H1 (cell line): ENCODE measurements around the gene SNAPC2. TPM values are rescaled to one million over a fixed set of nuclear protein-coding genes. Genes with fewer than 3 reads are reported as not detected.

Source experiments
- CTCF ChIA-PET: fragments of 300-600 bp; sonication (Branson Sonifier 250); formaldehyde crosslinking; loops from one replicate; lab custom pipeline; 2021; ENCODE audit not compliant: partially characterized antibody; lab: Charles Lee
- POLR2A ChIA-PET: fragments of 300-600 bp; sonication (Branson Sonifier 250); formaldehyde crosslinking; loops from one replicate; lab custom pipeline; 2021; ENCODE audit warnings: inconsistent platforms; ENCODE audit not compliant: partially characterized antibody; lab: Charles Lee
- DNase-seq, 2 experiments: peaks; one replicate each; pipeline versions ENCODE4 v3.0.0 to v3.0.0-alpha.2; 2010 to 2022; ENCODE audit warnings: low spot score in 2 of 2, low read depth in 1 of 2, mixed read lengths in 1 of 2
- FAIRE-seq: peaks from 2 replicates; lab custom pipeline; 2011; peaks lifted over from hg19 to GRCh38; lab: Jason Lieb, UNC
- H2AFZ ChIP-seq: 2 replicates; pipeline ENCODE4 v1.8.1; 2012; ENCODE audit warnings: low read length, inconsistent platforms
- H2AK5ac ChIP-seq: 2 replicates; pipeline ENCODE4 v1.6.1; 2013; ENCODE audit warnings: low read depth, low read length
- H2BK120ac ChIP-seq: replicated peaks from 2 replicates; pipeline ENCODE3; 2013; ENCODE audit warnings: low read depth, low read length, inconsistent platforms
- H2BK12ac ChIP-seq: 2 replicates; pipeline ENCODE4 v1.6.1; 2013; ENCODE audit warnings: low read depth, low read length
- H2BK15ac ChIP-seq: 2 replicates; pipeline ENCODE4 v1.6.1; 2013; ENCODE audit warnings: low read length
- H2BK20ac ChIP-seq: 2 replicates; pipeline ENCODE4 v1.6.1; 2013; ENCODE audit warnings: low read length
- H2BK5ac ChIP-seq: 2 replicates; pipeline ENCODE4 v1.6.1; 2013; ENCODE audit warnings: low read depth, low read length
- H3K14ac ChIP-seq: 2 replicates; pipeline ENCODE4 v1.6.1; 2013; ENCODE audit warnings: inconsistent platforms; ENCODE audit not compliant: insufficient read length
- H3K18ac ChIP-seq: 2 replicates; pipeline ENCODE4 v1.6.1; 2013; ENCODE audit warnings: low read length; ENCODE audit errors: extremely low read depth
- H3K23ac ChIP-seq: 2 replicates; pipeline ENCODE4 v1.6.1; 2013; ENCODE audit warnings: inconsistent platforms; ENCODE audit not compliant: insufficient read length
- H3K23me2 ChIP-seq: 2 replicates; pipeline ENCODE4 v1.6.1; 2013; ENCODE audit warnings: low read depth, low read length
- H3K27ac ChIP-seq: 2 replicates; pipeline ENCODE4 v1.6.1; 2011; ENCODE audit warnings: low read depth, low read length, inconsistent platforms
- H3K27me3 ChIP-seq, 4 experiments: replicated peaks in 1 of 4; 1 replicate in 1 of 4; 2 replicates in 3 of 4; pipeline versions ENCODE4 v1.6.1 to v1.8.1; 2011 to 2013; ENCODE audit warnings: low read length in 3 of 4, mild to moderate bottlenecking in 3 of 4, inconsistent platforms in 2 of 4, mixed read lengths in 2 of 4, moderate library complexity in 1 of 4; ENCODE audit not compliant: control insufficient read depth in 3 of 4, insufficient read depth in 3 of 4; ENCODE audit errors: extremely low read depth in 1 of 4
- H3K36me3 ChIP-seq, 4 experiments: 2 replicates each; pipeline versions ENCODE4 v1.6.1 to v1.8.1; 2011 to 2013; ENCODE audit warnings: mild to moderate bottlenecking in 4 of 4, low read length in 3 of 4, moderate library complexity in 2 of 4, control low read depth in 1 of 4, inconsistent platforms in 1 of 4; ENCODE audit not compliant: insufficient read depth in 4 of 4, control insufficient read depth in 2 of 4
- H3K4ac ChIP-seq: replicated peaks from 2 replicates; pipeline ENCODE3; 2013; ENCODE audit warnings: low read length, low read depth, mixed read lengths, inconsistent platforms; ENCODE audit not compliant: insufficient read length
- H3K4me1 ChIP-seq, 4 experiments: replicated peaks in 1 of 4; 1 replicate in 1 of 4; 2 replicates in 3 of 4; pipeline versions ENCODE4 v1.6.1 to v1.8.1; 2011 to 2013; ENCODE audit warnings: low read length in 3 of 4, inconsistent platforms in 2 of 4, mixed read lengths in 1 of 4; ENCODE audit not compliant: insufficient read depth in 4 of 4, control insufficient read depth in 3 of 4
- H3K4me2 ChIP-seq, 2 experiments: 2 replicates each; pipeline versions ENCODE4 v1.6.1 to v1.8.1; 2011 to 2013; ENCODE audit warnings: low read depth in 2 of 2, low read length in 2 of 2, control low read depth in 1 of 2, inconsistent platforms in 1 of 2, mild to moderate bottlenecking in 1 of 2; ENCODE audit not compliant: insufficient read depth in 1 of 2
- H3K4me3 ChIP-seq, 4 experiments: fragments of 200-600, 300-600 bp in 1 of 4; sonication (generic), shearing (Covaris generic), sonication (Bioruptor Twin) in 1 of 4; 2 replicates each; pipeline versions ENCODE4 v1.5.1 to v1.8.1; 2011 to 2016; ENCODE audit warnings: low read length in 4 of 4, low read depth in 3 of 4, control low read depth in 2 of 4, inconsistent platforms in 2 of 4, mild to moderate bottlenecking in 2 of 4, mixed read lengths in 1 of 4, moderate library complexity in 1 of 4; ENCODE audit not compliant: insufficient read depth in 2 of 4; ENCODE audit errors: extremely low read depth in 1 of 4
- H3K56ac ChIP-seq: replicated peaks from 2 replicates; pipeline ENCODE3; 2013; ENCODE audit warnings: low read depth, mild to moderate bottlenecking, mixed read lengths, low read length, inconsistent platforms; ENCODE audit not compliant: insufficient read length
- H3K79me1 ChIP-seq: 2 replicates; pipeline ENCODE4 v1.6.1; 2013; ENCODE audit warnings: low read depth, low read length, control low read depth
- H3K79me2 ChIP-seq, 2 experiments: 2 replicates each; pipeline versions ENCODE4 v1.6.1 to v1.8.1; 2012 to 2013; ENCODE audit warnings: low read length in 2 of 2, mild to moderate bottlenecking in 2 of 2, inconsistent platforms in 1 of 2; ENCODE audit not compliant: insufficient read depth in 2 of 2, control insufficient read depth in 1 of 2
- H3K9ac ChIP-seq, 4 experiments: replicated peaks in 1 of 4; 1 replicate in 1 of 4; 2 replicates in 3 of 4; pipeline versions ENCODE4 v1.6.1 to v1.8.1; 2011 to 2013; ENCODE audit warnings: low read depth in 3 of 4, low read length in 3 of 4, control low read depth in 2 of 4, mild to moderate bottlenecking in 2 of 4, moderate library complexity in 2 of 4, inconsistent platforms in 1 of 4; ENCODE audit errors: extremely low read depth in 1 of 4
- H3K9me3 ChIP-seq, 2 experiments: 2 replicates each; pipeline versions ENCODE4 v1.6.1 to v1.8.1; 2012 to 2013; ENCODE audit warnings: mild to moderate bottlenecking in 2 of 2, moderate library complexity in 2 of 2, control low read depth in 1 of 2, inconsistent platforms in 1 of 2, low read depth in 1 of 2, low read length in 1 of 2, mixed read lengths in 1 of 2; ENCODE audit not compliant: insufficient read depth in 2 of 2
- H4K20me1 ChIP-seq, 2 experiments: replicated peaks in 1 of 2; 2 replicates each; pipeline versions ENCODE3 to v1.8.1; 2011 to 2013; ENCODE audit warnings: inconsistent platforms in 2 of 2, low read length in 2 of 2, mild to moderate bottlenecking in 1 of 2; ENCODE audit not compliant: insufficient read depth in 2 of 2, control insufficient read depth in 1 of 2
- H4K5ac ChIP-seq: 2 replicates; pipeline ENCODE4 v1.6.1; 2013; ENCODE audit warnings: low read length, low read depth, mixed read lengths, inconsistent platforms; ENCODE audit not compliant: insufficient read length
- H4K8ac ChIP-seq: 2 replicates; pipeline ENCODE4 v1.8.0; 2013; ENCODE audit warnings: mild to moderate bottlenecking, moderate library complexity, low read length, inconsistent platforms; ENCODE audit not compliant: insufficient read depth; ENCODE audit errors: extremely low read depth
- H4K91ac ChIP-seq: replicated peaks from 2 replicates; pipeline ENCODE3; 2013; ENCODE audit warnings: low read length, mixed read lengths, inconsistent platforms; ENCODE audit not compliant: insufficient read length
- ASH2L ChIP-seq: fragments of 200-600, 300-600 bp; sonication (generic); IDR thresholded peaks from one replicate; pipeline ENCODE4 v1.7.1; 2017; ENCODE audit warnings: low read length
- ATF3 ChIP-seq: IDR thresholded peaks from 2 replicates; pipeline ENCODE4 v1.6.1; 2011; ENCODE audit warnings: low read depth, mild to moderate bottlenecking, low read length; ENCODE audit not compliant: insufficient read depth
- EZH2 ChIP-seq: fragments of 200-600 bp; sonication (generic); IDR thresholded peaks from 2 replicates; pipeline ENCODE4 v1.7.1; 2012; ENCODE audit warnings: low read depth, mild to moderate bottlenecking, moderate library complexity, low read length, inconsistent platforms; ENCODE audit not compliant: severe bottlenecking
- RXRA ChIP-seq: IDR thresholded peaks from 2 replicates; pipeline ENCODE4 v1.6.1; 2011; ENCODE audit warnings: low read depth, mild to moderate bottlenecking, low read length, moderate library complexity; ENCODE audit not compliant: insufficient read depth
- WGBS, 2 experiments: shearing (Covaris generic) in 1 of 2; methylation state at CpG; one replicate each; pipeline versions ENCODE4 v1.1.6 to v1.1.7; 2013 to 2015; ENCODE audit warnings: low lambda C conversion rate in 2 of 2, mixed read lengths in 2 of 2, inconsistent platforms in 1 of 2, low coverage in 1 of 2, missing lambda C conversion rate in 1 of 2; ENCODE audit not compliant: insufficient replicate concordance in 2 of 2, insufficient coverage in 1 of 2, insufficient read length in 1 of 2; ENCODE audit errors: extremely low coverage in 1 of 2, missing lambda C conversion rate in 1 of 2; 5-methylcytosine and 5-hydroxymethylcytosine counted together
- polyA plus RNA-seq, 7 experiments: library from polyadenylated mRNA; depleted of rRNA in 3 of 7; stranded (reverse) in 5 of 7; unstranded in 2 of 7; fragments of >200 nt in 5 of 7; fragments of 200-250 nt in 2 of 7; gene quantifications; 1 replicate in 5 of 7; 2 replicates in 1 of 7; 4 replicates in 1 of 7; pipeline versions ENCODE4 v1.2.1 to v1.2.3, GENCODE V29; 2011 to 2013; ENCODE audit warnings: missing spikeins in 2 of 7, mixed read lengths in 2 of 7
- total RNA-seq: library from RNA; stranded (reverse); fragmentation: NEBNext Ultra II Directional; extraction: Animal tissue kit (Norgen Biotek cat#: 25700); gene quantifications from 2 replicates; pipeline ENCODE4 v1.2.1, GENCODE V29; 2021

Gene SNAPC2
- total and polyA plus RNA-seq, 2 of the 8 experiments (the other 6 are each of a cell fraction or from before 2014, with no cell fraction given): 18.2 to 20.3 TPM

GRCh38 chr19:7953576-7953975 is 33.4 kb downstream of the SNAPC2 start:
- H4K20me1 ChIP-seq: peaks cover 2% of the 10 kb centered on the region in 2 experiments
- CTCF ChIA-PET: interaction anchor here (1.0 to 3.2 kb wide), 4 partner anchors 9 to 116 kb away, joined by 4 to 21 read pairs (median 7); partner anchors contain the start of gene TIMM44
- no peak overlapping the region for H3K4ac ChIP-seq
- 74% methylated on average over 7 of the region's 7 CpGs; no CpG with 5 or more reads in 1 of the 2 experiments for WGBS, 2 experiments
- H4K8ac ChIP-seq: no peak overlapping the region
- no peak overlapping the region for H2BK5ac ChIP-seq
- peaks cover 4% of the 10 kb centered on the region; the same call in 1 of the 2 replicates for H3K23me2 ChIP-seq
- no peak overlapping the region for H3K23ac ChIP-seq
- H3K4me1 ChIP-seq: peaks cover 0 to 4% (median 0%) of the 10 kb centered on the region in 4 experiments; a peak in 1 of 7 replicates
- no peak overlapping the region for H3K14ac ChIP-seq
- POLR2A ChIA-PET: interaction anchor here (1.1 to 6.6 kb wide), 4 partner anchors 13 to 54 kb away, joined by 3 to 98 read pairs (median 4); partner anchors contain the start of gene TIMM44
- no peak overlapping the region for H2AFZ ChIP-seq
- no peak overlapping the region for H4K5ac ChIP-seq
- H2BK120ac ChIP-seq: no peak overlapping the region
- DNase-seq: no peak
- no peak overlapping the region for H2BK15ac ChIP-seq
- H2BK12ac ChIP-seq: no peak overlapping the region
- H3K9me3 ChIP-seq: no peaks in the 10 kb centered on the region
- H3K4me2 ChIP-seq: no peak overlapping the region
- no peak overlapping the region for H3K56ac ChIP-seq
- TF ChIP-seq ASH2L: no peak
- no peak for TF ChIP-seq EZH2
- no peak for TF ChIP-seq RXRA
- no peak for TF ChIP-seq ATF3
- TF ChIP-seq, all 59 proteins: peak for 0
- Histone ChIP-seq H3K36me3 (no peaks in the 10 kb centered on the region; a peak in 1 of 8 replicates), H4K91ac (no peak overlapping the region), H3K79me1 (no peaks in the 10 kb centered on the region), H2AK5ac (no peak overlapping the region), H3K27me3 (no peaks in the 10 kb centered on the region; a peak in 1 of 7 replicates), H3K9ac (no peak overlapping the region), H3K4me3 (no peak overlapping the region), H3K27ac (no peak overlapping the region), H3K18ac (peak overlapping the region; percentile 19; the same call in 1 of the 2 replicates), H3K79me2 (no peaks in the 10 kb centered on the region), H2BK20ac (no peak overlapping the region)
- no peak for FAIRE-seq
